HG03571 (cell line): ENCODE results near the gene TBX3.

Experiments used
- ATAC-seq: cut with Tn5 transposase; IDR thresholded peaks from one replicate; pipeline ENCODE4 v1.9.1; 2021; ENCODE audit not compliant: unreplicated experiment

The TBX3 gene

DNA sequence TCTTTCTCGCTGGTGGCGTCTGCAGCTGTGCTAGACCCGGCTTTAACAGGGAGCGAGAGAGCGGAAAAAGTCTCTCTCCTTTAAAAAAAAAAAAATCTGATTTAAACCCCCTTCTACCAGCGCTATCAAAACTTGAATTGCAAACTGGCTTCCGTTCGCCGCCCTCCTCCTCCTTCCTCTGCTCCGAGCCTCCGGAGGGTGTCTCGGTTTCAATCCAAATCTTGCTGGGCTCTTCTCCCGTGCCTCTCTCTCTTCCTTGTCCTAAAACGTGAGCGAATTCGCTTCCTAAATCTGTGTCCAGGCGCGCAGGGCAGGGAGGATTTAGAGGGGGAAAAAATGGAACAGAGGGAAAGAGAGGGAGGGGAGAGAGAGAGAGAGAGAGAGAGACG is 272 bp downstream of the TBX3 start:
- ATAC-seq: no peak

DNA sequence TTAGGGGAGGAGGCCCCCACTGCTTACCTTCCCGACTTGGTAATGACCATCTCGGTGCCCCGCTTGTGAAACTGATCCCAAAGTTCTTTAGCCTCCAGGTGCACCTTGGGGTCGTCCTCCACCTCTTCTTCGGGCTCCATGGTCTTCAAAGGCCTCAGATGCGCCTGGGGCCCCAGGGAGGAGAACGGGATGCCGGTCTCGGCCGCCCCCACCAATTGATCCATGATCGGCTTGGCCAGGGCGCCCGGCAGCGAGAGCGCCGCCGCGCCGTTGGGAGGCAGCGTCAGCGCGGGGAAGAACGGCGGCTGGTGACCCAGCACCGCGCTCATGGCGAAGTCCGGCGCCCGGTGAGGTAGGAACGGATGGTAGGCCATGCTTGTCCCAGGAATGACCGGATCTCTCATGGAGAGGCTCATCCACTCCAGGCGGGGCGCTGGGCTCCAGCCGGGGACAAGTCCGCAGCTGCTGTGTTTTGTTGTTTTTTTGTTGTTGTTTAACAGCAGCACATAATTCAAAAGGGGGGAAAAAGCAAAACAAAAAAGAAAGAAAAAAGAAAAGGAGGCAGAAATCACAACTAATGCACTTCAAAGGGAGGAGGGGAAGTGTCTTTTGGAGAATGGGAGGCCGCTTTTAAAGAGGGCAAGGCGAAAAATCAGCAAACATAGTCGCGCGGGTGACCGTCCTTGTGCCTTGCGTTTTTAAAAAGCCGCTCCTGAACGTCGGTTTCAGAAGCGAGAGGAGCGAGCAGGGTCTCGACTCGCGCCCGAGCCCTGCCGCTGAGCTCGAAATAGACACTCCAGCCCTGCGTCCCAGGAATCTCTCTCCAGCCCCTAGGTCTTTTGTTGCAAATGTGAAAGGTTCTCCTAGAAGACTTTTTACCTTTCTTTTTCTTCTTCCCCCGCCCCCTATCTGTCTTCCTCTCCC is 928 bp downstream of the TBX3 start:
- no peak for ATAC-seq

DNA sequence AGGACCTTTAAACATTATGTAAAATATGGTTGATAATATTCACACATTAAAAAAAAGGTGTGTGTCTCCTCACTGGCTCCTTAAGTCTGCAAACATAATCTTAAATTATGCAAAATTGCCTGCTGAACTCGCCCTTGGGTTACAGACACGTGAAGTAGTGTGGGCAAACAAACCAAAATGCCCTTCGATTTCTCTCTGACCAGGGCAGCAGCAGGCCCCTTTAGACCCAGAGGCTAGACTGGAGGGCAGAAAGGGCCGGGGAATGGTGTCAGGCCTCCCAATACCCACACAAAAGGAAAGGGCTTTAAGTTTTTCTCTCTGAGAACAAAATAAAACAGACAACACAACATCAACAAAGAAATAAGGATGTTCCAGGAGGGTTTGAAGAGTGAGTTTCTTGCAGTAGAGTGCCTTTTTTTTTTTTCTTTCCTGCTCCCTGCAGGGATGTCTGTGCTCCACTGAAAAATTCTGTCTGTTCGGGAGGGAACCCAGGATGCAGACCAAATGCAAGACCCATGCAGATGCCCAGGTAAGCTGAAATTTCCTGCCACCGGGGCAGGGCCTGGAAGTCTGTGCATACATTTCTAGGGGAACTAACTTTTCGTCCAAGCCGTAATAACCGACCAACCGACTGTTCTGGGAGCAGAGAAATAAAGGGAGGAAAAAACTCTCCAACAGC is 1.7 kb downstream of the TBX3 start:
- no peak for ATAC-seq

DNA sequence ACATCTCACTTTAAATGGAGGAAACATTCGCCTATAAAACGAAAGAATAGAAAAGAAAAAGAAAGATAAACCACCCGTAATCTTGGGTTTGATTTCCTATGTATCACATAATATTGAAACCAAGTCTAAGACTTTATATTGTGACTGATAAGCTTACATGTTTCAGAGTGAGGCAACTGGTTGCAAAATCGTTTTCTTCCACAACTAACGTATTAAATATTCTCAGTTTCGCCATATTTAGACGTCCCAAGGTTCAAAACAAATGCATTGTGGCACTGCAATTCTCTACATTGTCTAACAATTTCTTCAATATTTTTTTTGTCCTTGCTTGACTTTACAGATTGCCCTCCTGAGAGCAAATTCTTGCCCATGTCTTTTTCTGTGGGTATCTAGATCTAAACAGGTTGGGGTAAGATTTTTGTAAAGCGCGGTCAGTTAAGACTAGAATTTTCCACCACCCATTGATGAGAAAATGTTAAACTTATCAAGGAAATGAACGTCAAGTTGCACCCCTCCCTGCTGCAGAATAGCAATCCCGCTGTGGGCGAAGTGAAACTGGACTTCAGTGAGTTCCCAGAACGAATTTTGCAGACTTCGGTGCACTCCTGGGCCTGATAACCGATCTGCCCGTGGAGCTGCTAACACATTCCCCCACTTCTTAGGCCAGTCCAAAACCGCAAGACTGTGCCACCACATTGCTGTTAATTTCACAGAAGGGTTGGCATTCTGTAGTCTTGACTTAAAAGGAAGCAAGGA is 2.7 kb downstream of the TBX3 start:
- ATAC-seq: no peak

DNA sequence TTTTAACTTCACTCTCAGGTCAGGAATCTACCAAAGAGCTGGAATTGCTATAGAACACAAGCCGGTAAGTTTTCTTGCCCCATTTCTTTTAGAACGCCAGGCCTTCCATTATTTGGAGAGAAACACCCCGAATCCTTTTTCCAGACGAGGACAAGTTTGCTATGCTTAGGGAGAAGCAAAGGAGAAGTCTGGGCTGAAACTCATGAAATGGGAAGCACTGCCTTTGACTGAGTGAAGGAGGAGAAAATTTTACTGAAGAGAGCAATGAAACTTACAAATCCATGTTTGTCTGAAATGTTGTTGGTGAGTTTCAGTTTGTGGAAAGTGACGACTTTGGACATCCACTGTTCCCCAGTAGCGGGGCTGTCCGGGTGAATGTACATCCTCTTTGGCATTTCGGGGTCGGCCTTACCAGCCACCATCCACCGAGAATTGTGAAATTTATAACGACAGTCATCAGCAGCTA is 3.3 kb downstream of the TBX3 start:
- no peak for ATAC-seq

DNA sequence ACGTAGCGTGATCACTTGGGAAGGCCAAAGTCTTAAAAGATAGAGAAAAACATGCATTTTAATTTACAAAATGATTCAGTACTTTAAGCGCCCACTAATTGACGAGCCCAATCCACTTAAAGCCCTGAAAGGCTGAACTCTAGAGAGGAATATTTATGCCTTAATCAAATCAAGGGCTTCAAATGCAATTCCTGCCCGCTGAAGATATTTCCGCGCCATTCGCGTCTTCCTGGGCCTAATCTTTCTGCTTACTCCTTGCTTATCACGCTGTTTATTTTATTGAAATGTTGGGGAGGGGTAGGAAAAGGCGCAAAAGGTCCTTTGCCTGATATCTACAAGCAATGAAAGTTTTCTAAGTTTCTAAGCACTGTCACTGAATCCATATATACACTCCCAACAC is 4.0 kb downstream of the TBX3 start:
- ATAC-seq: no peak

DNA sequence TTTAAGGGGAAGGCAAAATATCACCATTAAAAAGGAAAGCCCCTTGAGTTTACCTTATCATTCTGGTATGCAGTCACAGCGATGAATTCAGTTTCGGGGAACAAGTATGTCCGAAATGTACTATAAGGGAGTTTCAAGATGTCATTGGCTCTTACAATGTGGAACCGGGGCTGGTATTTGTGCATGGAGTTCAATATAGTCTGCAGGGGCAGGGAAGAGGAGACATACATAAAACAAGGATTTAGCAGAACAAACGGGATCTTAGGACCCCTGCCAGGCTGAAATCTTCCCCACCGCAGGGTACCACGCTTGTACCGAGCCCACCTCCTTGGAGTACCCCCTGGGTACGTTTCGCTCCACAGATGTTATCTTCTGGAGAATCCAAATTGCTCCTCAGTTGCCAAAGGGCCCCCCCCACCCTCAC is 4.5 kb downstream of the TBX3 start:
- no peak for ATAC-seq

DNA sequence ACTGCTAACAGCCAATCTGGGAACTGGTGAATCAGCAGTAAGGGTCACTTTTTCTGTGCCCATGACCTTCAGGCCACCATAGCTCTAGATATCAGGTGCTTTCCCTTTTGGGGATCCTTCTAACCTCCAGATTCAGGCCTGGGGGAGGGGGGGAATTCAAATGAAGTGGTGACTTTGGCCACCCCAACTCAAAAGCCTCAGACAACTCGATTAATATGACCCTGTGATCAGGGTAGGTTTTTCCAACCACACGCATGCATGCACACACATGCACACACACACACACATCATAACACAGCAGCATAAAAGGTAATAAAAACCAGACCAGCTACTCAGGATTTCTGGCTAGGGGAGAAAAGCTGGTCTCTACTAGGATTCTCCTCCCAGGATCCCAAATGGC is 5.3 kb downstream of the TBX3 start:
- no peak for ATAC-seq

DNA sequence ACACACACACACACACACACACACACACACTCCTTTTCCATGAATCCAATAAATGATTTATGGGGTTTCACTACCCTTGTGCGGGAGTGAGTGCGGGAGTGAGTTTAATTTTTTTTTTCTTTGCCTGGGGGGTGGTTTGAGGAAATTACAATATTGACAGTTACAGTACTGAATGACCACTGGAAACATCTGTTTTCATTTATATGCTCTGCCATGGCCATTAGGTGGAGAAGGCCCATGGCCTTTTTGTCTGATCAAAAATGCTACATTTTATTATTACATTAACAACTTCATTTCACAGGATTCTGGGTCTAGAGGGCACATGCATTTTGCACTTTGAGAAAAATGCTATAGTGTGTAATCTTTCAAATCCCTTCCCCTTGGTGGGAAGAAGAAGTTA is 5.9 kb downstream of the TBX3 start:
- no peak for ATAC-seq

DNA sequence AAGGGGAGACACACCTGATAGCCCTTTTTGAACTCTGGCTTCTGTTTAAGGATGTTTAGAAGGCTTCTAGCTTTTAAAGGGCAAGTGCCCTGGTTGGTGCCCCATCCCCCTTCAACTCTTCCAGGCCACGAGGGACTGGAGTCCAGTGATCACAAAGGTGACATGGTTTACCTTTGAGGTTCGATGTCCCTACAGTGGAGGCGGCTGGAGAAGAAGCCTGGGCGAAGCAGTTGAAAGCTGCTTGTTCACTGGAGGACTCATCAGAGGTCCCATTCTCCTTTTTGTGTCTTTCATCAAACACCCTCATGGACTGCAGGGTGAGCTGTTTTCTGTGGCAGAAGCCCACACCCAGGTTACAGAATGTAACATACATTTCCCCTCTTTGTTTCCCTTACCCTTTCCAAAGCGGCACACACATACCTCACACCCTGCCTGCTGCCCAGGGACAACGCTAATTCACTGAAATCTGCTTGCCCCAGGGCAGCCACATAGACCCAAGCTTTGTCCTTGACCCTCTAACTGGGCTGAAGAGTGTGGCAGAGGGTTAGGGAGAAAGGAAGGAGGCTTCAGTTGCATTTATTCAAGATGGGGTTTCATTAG is 7.7 kb downstream of the TBX3 start:
- ATAC-seq: no peak

DNA sequence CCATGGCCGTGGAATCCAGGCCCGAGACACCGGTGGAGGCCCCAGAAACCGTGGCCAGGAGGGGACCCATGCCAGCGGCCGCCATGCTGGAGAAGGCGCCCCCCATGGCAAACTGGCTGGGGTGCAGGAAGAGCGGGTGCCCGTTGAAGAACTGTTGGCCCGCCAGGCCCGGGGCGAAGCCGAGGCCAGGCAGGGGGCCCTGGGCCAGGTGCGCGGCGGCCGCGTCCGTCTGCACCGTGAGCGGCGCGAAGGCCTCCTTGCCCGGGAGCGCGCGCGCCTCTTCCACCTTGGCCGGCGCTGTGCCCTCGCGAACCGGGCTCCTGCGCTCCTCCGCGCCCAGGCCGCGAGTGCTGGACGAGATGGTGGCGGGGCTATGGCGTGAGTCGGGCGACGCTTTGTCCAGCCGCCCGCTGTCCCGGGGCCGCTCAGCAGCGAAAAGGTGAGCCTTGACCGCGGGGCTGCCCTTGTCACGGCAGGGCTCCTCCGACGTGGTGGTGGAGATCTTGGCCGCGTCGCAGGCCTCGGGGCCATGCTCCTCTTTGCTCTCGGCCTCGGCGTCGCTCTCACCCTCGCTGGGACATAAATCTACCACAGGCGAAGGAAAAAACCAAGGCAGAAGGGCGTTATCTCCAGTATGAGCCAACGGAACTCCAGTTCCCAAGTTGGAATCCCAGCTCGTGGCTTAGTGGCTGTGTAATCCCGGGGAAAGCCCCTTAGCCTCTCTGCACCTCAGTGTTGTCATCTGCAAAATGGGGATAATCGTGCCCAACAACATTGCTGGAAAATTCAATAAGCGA is 9.5 kb downstream of the TBX3 start:
- ATAC-seq: no peak

DNA sequence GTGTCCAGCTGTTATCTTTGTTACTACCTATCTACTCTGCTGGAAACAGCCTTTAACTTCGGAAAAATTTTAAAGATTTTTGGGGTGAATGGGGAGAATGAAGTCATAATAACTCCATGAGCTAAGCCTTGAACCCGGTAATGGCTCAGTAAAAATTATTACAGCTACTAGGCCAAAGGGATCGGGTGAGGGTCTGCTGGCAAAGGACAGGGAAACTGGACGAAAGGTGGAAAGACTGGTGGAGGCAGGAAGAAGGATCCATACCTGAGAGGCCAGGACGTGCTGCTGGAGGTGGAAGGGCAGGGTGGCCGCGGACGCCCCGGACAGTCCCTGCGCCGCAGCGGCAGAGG is 10.1 kb downstream of the TBX3 start:
- ATAC-seq: no peak

DNA sequence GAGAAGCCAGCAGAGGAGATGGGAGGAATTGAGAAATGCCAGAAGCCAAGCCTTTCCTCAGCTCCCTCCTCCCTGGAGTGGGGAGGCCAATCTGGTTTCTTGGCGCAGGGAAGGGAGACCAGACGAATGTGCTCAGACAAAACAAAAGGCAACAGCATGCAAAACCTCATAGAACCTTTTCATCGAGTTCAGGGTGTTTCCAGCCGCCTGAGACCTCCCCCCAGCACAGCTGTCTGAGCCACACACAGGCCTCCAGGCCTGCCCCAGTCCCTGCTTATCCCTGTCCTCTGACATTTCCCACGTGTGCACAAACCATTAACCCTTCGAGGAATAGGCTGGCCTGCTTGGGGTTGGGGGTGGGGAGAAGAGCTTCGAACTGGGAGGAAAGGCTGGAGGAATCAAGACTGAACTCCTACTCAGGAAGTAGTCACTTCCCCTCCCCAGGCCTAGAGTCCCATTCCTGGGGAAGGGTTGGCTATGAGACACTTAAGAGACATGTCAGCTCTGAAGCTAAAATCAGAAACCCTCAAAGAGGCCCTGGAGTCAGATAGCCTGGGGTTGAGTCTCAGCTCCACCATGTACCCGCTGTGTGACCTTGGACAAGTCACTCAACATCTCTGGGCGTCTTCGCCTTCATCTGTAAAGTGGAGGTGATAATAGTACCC is 10.7 kb downstream of the TBX3 start:
- ATAC-seq: no peak

DNA sequence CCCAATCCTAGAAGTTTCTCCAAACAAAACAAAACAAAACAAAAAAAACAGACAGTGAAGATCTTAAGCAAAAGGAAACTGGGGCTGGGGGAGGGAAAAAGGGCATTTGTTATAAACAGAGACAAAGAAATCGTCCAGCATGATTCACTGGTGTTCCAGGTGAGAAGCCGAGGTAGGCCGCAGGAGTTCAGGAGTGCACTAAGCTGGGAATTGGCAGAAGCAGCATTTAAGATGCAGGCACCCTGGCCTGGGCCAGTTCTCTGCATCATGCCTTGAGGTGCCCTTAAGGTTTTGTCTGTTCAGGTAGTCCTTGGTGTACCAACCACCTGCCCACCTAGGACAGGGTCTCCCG is 11.2 kb downstream of the TBX3 start:
- no peak for ATAC-seq

DNA sequence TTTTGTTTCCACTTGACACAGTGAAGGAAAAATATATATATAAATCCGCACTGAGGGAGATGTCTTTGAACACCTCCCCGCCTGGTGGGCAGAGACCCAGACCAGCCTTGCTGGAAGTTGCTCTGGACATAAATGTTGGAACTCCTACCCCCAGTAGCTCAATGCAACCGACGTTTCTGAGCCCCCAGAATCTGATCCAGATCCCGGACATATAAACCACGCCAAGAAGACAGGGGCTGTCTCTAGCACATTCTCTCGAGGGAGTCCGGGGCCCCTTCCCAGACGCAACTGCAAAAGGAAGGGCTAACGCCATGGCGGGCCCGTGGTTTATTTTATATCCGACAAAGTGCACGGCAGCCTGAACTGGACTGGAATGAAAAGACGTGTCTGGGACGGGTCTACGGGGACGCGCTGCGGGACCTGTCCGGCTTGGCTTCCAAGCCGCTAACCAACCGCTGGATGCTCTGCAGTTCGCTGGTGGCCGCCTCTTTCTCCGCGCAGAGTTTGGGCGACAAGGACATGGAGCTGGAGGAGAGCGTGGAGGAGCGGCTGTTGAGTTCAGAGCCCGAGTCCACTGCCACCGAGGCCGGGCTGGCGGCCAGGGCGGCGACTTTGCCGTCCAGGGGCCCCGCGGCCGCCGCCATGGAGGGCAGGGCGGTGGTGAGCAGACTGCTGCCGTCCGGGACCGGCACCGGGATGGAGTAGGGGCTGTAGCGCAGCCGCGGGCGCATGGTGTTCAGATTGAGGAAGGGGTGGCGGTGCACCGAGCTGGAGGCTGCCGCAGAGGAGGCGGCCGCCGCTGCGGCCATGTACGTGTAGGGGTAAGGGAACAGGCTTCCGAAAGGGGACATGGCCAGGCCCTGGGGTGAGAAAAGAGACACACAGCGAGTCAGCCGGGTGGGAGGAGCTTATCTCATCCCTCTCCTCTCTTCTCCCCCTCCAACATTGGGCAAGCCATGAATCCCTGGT is 12.2 kb downstream of the TBX3 start:
- ATAC-seq: no peak

DNA sequence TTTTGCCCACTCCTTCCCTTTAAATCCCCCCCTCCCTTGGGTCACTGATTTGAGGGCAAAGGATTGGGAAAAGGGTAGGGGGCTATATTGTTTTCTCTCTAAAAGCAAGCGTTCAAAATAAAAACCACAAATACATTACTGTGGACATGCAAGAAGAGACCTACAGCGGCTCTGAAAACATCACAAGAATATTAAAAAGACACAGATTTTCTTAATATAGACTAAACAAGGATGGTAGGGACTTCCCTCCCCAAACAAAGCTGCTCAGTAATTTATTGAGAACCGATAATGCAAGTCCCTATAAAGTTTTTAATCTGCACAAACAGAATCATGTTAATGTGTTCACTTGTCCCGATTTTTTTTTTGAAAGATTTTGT is 12.9 kb downstream of the TBX3 start:
- no peak for ATAC-seq

DNA sequence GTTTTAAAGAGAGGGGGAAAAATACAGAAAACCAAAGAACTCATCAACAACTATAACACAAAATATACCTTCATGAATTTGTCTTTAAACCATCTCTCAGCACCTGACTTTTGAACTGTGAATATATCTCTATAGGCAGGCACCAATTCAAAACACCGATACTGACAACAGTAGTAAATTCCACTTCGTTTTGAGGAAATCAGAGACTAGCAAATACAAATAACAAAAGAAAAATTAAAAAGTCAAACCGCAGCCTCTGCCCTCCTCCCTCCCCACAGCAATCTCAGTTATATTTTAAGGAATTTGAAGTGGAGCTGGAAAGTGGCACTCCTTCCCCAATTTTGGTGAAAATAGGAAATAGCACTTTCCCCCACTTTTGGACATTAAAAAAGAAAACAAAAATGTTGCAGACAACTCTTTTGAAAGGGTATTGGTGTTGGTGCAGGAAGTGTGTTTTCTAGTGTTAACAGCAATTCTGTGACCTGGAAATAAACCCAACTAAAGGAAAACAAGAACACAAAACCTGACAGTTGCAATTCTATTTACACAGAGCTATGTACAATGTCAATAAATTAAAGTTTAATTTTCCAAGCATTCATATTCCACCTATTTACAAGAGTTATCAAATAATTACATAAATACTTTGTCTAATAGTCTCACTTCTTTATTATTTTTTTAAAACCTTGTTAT is 13.5 kb downstream of the TBX3 start:
- ATAC-seq: no peak
